Activated CD4-positive, alpha-beta T cell treated with anti-CD3 and anti-CD28 coated beads, Interleukin-2, amount 50 U/mL, for 48 hours (primary cell): Measurements from ENCODE around the gene PEAK1.
"Not testable (repeated sequence)": the region's sequence is repeated elsewhere in the genome, so short reads cannot be mapped to it uniquely, and the experiment has no call there.

Experiments used
- DNase-seq, 2 experiments: peaks; one replicate each; pipeline ENCODE4 v3.0.0-alpha.2; 2020

PEAK1 gene

GRCh38 chr15:77171221-77171967, 248.5 kb downstream of the PEAK1 start:
- no peak for DNase-seq

- no peak for DNase-seq
These were observed 251.3 kb downstream of the PEAK1 start for GRCh38 chr15:77168616-77169015.

- DNase-seq, result no peak
These were observed 251.8 kb downstream of the PEAK1 start for GRCh38 chr15:77168141-77168540.

- no peak for DNase-seq
These were observed 252.5 kb downstream of the PEAK1 start for GRCh38 chr15:77167406-77167805.

GRCh38 chr15:77163781-77164384, 256.0 kb downstream of the PEAK1 start:
- no peak for DNase-seq

GRCh38 chr15:77162872-77163633, 256.9 kb downstream of the PEAK1 start:
- DNase-seq, result no peak

- no peak for DNase-seq
These were observed 259.1 kb downstream of the PEAK1 start for GRCh38 chr15:77160562-77161478.

GRCh38 chr15:77156000-77156399, 263.9 kb downstream of the PEAK1 start:
- not testable (repeated sequence) for DNase-seq

GRCh38 chr15:77148191-77148590, 271.7 kb downstream of the PEAK1 start:
- DNase-seq, result no peak

- no peak for DNase-seq
These were observed 274.5 kb downstream of the PEAK1 start for GRCh38 chr15:77145370-77145769.

- no peak for DNase-seq
These were observed 275.3 kb downstream of the PEAK1 start for GRCh38 chr15:77144492-77145070.

- DNase-seq, result no peak
These were observed 275.9 kb downstream of the PEAK1 start for GRCh38 chr15:77144026-77144425.

GRCh38 chr15:77143616-77144015, 276.3 kb downstream of the PEAK1 start:
- no peak for DNase-seq

- DNase-seq, result no peak
These were observed 276.7 kb downstream of the PEAK1 start for GRCh38 chr15:77143191-77143590.

GRCh38 chr15:77140220-77140619, 279.7 kb downstream of the PEAK1 start:
- DNase-seq, result no peak

- DNase-seq, result no peak
These were observed 280.6 kb downstream of the PEAK1 start for GRCh38 chr15:77139312-77139711.

GRCh38 chr15:77138167-77138522, 281.8 kb downstream of the PEAK1 start:
- DNase-seq, result no peak

GRCh38 chr15:77135181-77135580, 284.7 kb downstream of the PEAK1 start:
- no peak for DNase-seq

GRCh38 chr15:77130315-77130930, 289.5 kb downstream of the PEAK1 start:
- DNase-seq, result no peak

GRCh38 chr15:77127626-77128025, 292.3 kb downstream of the PEAK1 start:
- DNase-seq, result no peak

- DNase-seq, result no peak
These were observed 293.2 kb downstream of the PEAK1 start for GRCh38 chr15:77126529-77127326.
